Measurements from ENCODE around the gene PMP22. TPM values are rescaled to one million over a fixed set of nuclear protein-coding genes. Genes with fewer than 3 reads are reported as not detected.

PMP22 gene
- total and polyA plus RNA-seq, 2 donors (not counting 3 experiments of a cell fraction or from before 2014, with no cell fraction given): 67.2 to 103 TPM

- no TSS peak for BruUV-seq (replicated peaks)
- H3K36me3 ChIP-seq (ENCODE audit: control insufficient read depth in 2 of 2, extremely low read depth in 1 of 2, insufficient read depth in 2 of 2, low read length in 2 of 2): peaks cover 15 to 17% of the 10 kb centered on the region in 2 experiments
- POLR2A ChIA-PET: no interaction called here
- H4K20me1 ChIP-seq (replicated peaks; ENCODE audit: control insufficient read depth, extremely low read depth, insufficient read depth, low read length): no peaks in the 10 kb centered on the region
- dilution Hi-C loops (cut with MboI; ENCODE audit: extremely low pct_ligation_motif_present, low sequenced_read_pairs) (no loop called here), intact Hi-C loops (cut with micrococcal nuclease) (no loop called here)
- no peak overlapping the region for H3K4me3 ChIP-seq (replicated peaks in 1 of 3; ENCODE audit: insufficient read depth in 1 of 3, low read depth in 1 of 3, low read length in 3 of 3)
- H3K27ac ChIP-seq (ENCODE audit: insufficient read depth, low read depth, low read length): no peak overlapping the region
- peaks cover 2% of the 10 kb centered on the region for H3K79me2 ChIP-seq (ENCODE audit: control insufficient read depth, insufficient read depth, low read length)
- H3K9me1 ChIP-seq (replicated peaks; ENCODE audit: control insufficient read depth, extremely low read depth, insufficient read depth, low read length): no peaks in the 10 kb centered on the region
- DNase-seq (ENCODE audit: low read depth, low spot score) (no peak), FAIRE-seq (no peak)
- no peaks in the 10 kb centered on the region for H3K27me3 ChIP-seq (ENCODE audit: control insufficient read depth in 2 of 2, insufficient read depth in 2 of 2, low read length in 2 of 2)
- no peak overlapping the region for H3K4me2 ChIP-seq (ENCODE audit: insufficient read depth, low read length)
- no peaks in the 10 kb centered on the region for H3K4me1 ChIP-seq (ENCODE audit: control insufficient read depth, extremely low read depth, insufficient read depth, low read length)
- no peak for TF ChIP-seq POLR2A (IDR thresholded peaks at IDR 0.05; ENCODE audit: low read depth, low read length)
- no peak for TF ChIP-seq FOS (IDR thresholded peaks at IDR 0.05; ENCODE audit: borderline replicate concordance, insufficient read depth, low read length)
- TF ChIP-seq CTCF (IDR thresholded peaks at IDR 0.05; ENCODE audit: extremely low read depth in 1 of 2, insufficient read depth in 1 of 2, low read depth in 1 of 2, low read length in 2 of 2): no peak
- no peak overlapping the region for H2AFZ ChIP-seq (ENCODE audit: low read depth, low read length)
- H3K9ac ChIP-seq (replicated peaks; ENCODE audit: extremely low read depth, insufficient read depth, low read length): no peak overlapping the region
- no peaks in the 10 kb centered on the region for H3K9me3 ChIP-seq (replicated peaks; ENCODE audit: control insufficient read depth, insufficient read depth, low read length)
- CTCF ChIA-PET: interaction anchor here (1.2 kb wide), 1 partner anchor 270 kb away, joined by 4 read pairs; no protein-coding TSS in a partner anchor
These were observed 32.6 kb downstream of the PMP22 start for GRCh38 chr17:15232517-15232915.

- H3K36me3 ChIP-seq (ENCODE audit: control insufficient read depth in 2 of 2, extremely low read depth in 1 of 2, insufficient read depth in 2 of 2, low read length in 2 of 2): peaks cover 13 to 17% of the 10 kb centered on the region in 2 experiments
- dilution Hi-C loops (cut with MboI; ENCODE audit: extremely low pct_ligation_motif_present, low sequenced_read_pairs) (no loop called here), intact Hi-C loops (cut with micrococcal nuclease) (no loop called here)
- H3K9me3 ChIP-seq (replicated peaks; ENCODE audit: control insufficient read depth, insufficient read depth, low read length): no peaks in the 10 kb centered on the region
- no peak overlapping the region for H3K9ac ChIP-seq (replicated peaks; ENCODE audit: extremely low read depth, insufficient read depth, low read length)
- H3K27me3 ChIP-seq (ENCODE audit: control insufficient read depth in 2 of 2, insufficient read depth in 2 of 2, low read length in 2 of 2): no peaks in the 10 kb centered on the region
- POLR2A ChIA-PET: no interaction called here
- H4K20me1 ChIP-seq (replicated peaks; ENCODE audit: control insufficient read depth, extremely low read depth, insufficient read depth, low read length): no peaks in the 10 kb centered on the region
- BruUV-seq (replicated peaks): no TSS peak
- CTCF ChIA-PET: interaction anchor here (1.2 kb wide), 1 partner anchor 271 kb away, joined by 4 read pairs; no protein-coding TSS in a partner anchor
- no peak overlapping the region for H2AFZ ChIP-seq (ENCODE audit: low read depth, low read length)
- TF ChIP-seq EZH2 (IDR thresholded peaks at IDR 0.05; ENCODE audit: borderline replicate concordance, low read depth, low read length, severe bottlenecking) (no peak), POLR2AphosphoS5 (IDR thresholded peaks at IDR 0.05; ENCODE audit: insufficient read depth, low read depth, low read length) (no peak), MAX (IDR thresholded peaks at IDR 0.05; ENCODE audit: insufficient read depth, insufficient read length) (no peak), CTCF (IDR thresholded peaks at IDR 0.05; ENCODE audit: extremely low read depth in 1 of 2, insufficient read depth in 1 of 2, low read depth in 1 of 2, low read length in 2 of 2) (no peak), MYC (IDR thresholded peaks at IDR 0.05; ENCODE audit: low read depth, low read length) (no peak), GATA2 (IDR thresholded peaks at IDR 0.05; ENCODE audit: insufficient read depth, insufficient read length, low read depth, low read length) (no peak), POLR2A (IDR thresholded peaks at IDR 0.05; ENCODE audit: low read depth, low read length) (no peak), FOS (IDR thresholded peaks at IDR 0.05; ENCODE audit: borderline replicate concordance, insufficient read depth, low read length) (no peak), JUN (IDR thresholded peaks at IDR 0.05; ENCODE audit: borderline replicate concordance, insufficient read depth, insufficient read length, low read depth) (no peak)
- H3K4me2 ChIP-seq (ENCODE audit: insufficient read depth, low read length): no peak overlapping the region
- DNase-seq (ENCODE audit: low read depth, low spot score) (no peak), FAIRE-seq (no peak)
- no peak overlapping the region for H3K27ac ChIP-seq (ENCODE audit: insufficient read depth, low read depth, low read length)
- H3K9me1 ChIP-seq (replicated peaks; ENCODE audit: control insufficient read depth, extremely low read depth, insufficient read depth, low read length): no peaks in the 10 kb centered on the region
- peaks cover 2% of the 10 kb centered on the region for H3K79me2 ChIP-seq (ENCODE audit: control insufficient read depth, insufficient read depth, low read length)
- no peak overlapping the region for H3K4me3 ChIP-seq (replicated peaks in 1 of 3; ENCODE audit: insufficient read depth in 1 of 3, low read depth in 1 of 3, low read length in 3 of 3)
- H3K4me1 ChIP-seq (ENCODE audit: control insufficient read depth, extremely low read depth, insufficient read depth, low read length): no peaks in the 10 kb centered on the region
These were observed 33.1 kb downstream of the PMP22 start for GRCh38 chr17:15231851-15232516.
